ENCODE measurements around the gene COA6. TPM values are rescaled to one million over a fixed set of nuclear protein-coding genes. Genes with fewer than 3 reads are reported as not detected.

COA6 gene
- total and polyA plus RNA-seq, 2 donors (not counting 3 experiments of a cell fraction or from before 2014, with no cell fraction given), result 22.2 to 42.7 TPM

DNA sequence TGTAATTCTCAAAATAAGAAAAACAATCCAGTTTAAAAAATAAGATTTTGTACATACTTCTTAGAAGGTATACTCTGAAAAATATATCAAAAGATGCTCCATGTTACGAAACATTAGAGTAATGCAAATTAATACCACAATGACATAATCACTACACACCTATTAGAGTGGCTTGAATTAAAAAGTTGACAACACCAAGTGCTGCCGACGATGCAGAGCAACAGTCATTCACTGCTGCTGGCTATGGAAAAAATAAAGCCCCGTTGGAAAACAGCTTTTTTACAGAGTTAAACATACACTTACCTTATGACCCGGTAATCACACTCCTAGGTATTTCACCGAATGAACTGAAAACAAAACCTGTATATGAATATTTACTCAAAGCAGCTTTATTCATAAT lies 14.8 kb downstream of the COA6 start:
- Histone ChIP-seq H3K4me1 (ENCODE audit: control insufficient read depth, extremely low read depth, insufficient read depth, low read length) (no peaks in the 10 kb centered on the region), H3K27me3 (ENCODE audit: control insufficient read depth in 2 of 2, insufficient read depth in 2 of 2, low read length in 2 of 2) (no peaks in the 10 kb centered on the region), H3K27ac (ENCODE audit: insufficient read depth, low read depth, low read length) (no peak overlapping the region), H3K9me1 (replicated peaks; ENCODE audit: control insufficient read depth, extremely low read depth, insufficient read depth, low read length) (no peaks in the 10 kb centered on the region), H3K4me2 (ENCODE audit: insufficient read depth, low read length) (no peak overlapping the region), H2AFZ (ENCODE audit: low read depth, low read length) (no peak overlapping the region), H3K79me2 (ENCODE audit: control insufficient read depth, insufficient read depth, low read length) (no peaks in the 10 kb centered on the region), H3K36me3 (ENCODE audit: control insufficient read depth in 2 of 2, extremely low read depth in 1 of 2, insufficient read depth in 2 of 2, low read length in 2 of 2) (peaks cover 0 to 2% of the 10 kb centered on the region in 2 experiments), H3K9me3 (replicated peaks; ENCODE audit: control insufficient read depth, insufficient read depth, low read length) (no peaks in the 10 kb centered on the region), H3K4me3 (replicated peaks in 1 of 3; ENCODE audit: insufficient read depth in 1 of 3, low read depth in 1 of 3, low read length in 3 of 3) (no peak overlapping the region), H4K20me1 (replicated peaks; ENCODE audit: control insufficient read depth, extremely low read depth, insufficient read depth, low read length) (no peaks in the 10 kb centered on the region), H3K9ac (replicated peaks; ENCODE audit: extremely low read depth, insufficient read depth, low read length) (no peak overlapping the region)
- no peak for FAIRE-seq
- dilution Hi-C loops (cut with MboI; ENCODE audit: extremely low pct_ligation_motif_present, low sequenced_read_pairs), result no loop called here
- intact Hi-C loops (cut with micrococcal nuclease), result no loop called here
- BruUV-seq (replicated peaks), result no TSS peak
- POLR2A ChIA-PET, result no interaction called here
- CTCF ChIA-PET, result interaction anchor here (0.7 to 1.0 kb wide), 2 partner anchors 10 kb away, joined by 3 to 4 read pairs; no protein-coding TSS in a partner anchor
- no peak for DNase-seq (ENCODE audit: low read depth, low spot score)
- TF ChIP-seq, protein P1, sequence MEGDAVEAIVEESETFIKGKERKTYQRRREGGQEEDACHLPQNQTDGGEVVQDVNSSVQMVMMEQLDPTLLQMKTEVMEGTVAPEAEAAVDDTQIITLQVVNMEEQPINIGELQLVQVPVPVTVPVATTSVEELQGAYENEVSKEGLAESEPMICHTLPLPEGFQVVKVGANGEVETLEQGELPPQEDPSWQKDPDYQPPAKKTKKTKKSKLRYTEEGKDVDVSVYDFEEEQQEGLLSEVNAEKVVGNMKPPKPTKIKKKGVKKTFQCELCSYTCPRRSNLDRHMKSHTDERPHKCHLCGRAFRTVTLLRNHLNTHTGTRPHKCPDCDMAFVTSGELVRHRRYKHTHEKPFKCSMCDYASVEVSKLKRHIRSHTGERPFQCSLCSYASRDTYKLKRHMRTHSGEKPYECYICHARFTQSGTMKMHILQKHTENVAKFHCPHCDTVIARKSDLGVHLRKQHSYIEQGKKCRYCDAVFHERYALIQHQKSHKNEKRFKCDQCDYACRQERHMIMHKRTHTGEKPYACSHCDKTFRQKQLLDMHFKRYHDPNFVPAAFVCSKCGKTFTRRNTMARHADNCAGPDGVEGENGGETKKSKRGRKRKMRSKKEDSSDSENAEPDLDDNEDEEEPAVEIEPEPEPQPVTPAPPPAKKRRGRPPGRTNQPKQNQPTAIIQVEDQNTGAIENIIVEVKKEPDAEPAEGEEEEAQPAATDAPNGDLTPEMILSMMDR (IDR thresholded peaks at IDR 0.05; ENCODE audit: extremely low read depth in 1 of 2, insufficient read depth in 1 of 2, low read depth in 1 of 2, low read length in 2 of 2), result no peak
- TF ChIP-seq POLR2AphosphoS5 (IDR thresholded peaks at IDR 0.05; ENCODE audit: insufficient read depth, low read depth, low read length) (no peak), EZH2 (IDR thresholded peaks at IDR 0.05; ENCODE audit: borderline replicate concordance, low read depth, low read length, severe bottlenecking) (no peak), GATA2 (IDR thresholded peaks at IDR 0.05; ENCODE audit: insufficient read depth, insufficient read length, low read depth, low read length) (no peak), POLR2A (IDR thresholded peaks at IDR 0.05; ENCODE audit: low read depth, low read length) (no peak)

DNA sequence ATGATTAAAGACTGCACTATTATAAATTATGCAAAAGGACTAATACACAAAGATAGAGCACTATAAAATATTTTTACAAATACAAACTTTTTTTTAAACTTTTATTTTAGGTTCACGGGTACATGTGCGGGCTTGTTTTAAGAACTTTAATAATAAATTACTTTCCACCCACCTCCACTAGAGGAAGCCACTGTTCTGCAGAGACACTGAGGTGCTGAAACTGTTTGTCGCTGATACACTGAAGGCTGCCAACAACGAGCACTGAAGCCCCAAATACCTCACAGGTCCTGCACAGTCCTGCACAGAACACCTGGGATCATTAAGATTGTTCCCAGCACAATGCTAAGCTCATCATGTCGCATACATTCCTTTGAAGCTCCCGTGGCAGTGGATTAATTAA lies 19.9 kb downstream of the COA6 start:
- ChIA-PET CTCF (no interaction called here), POLR2A (interaction anchor here (0.5 kb wide), 1 partner anchor 935 kb away, joined by 5 read pairs; the partner anchor contains the start of gene ARID4B)
- no peak overlapping the region for H3K4me3 ChIP-seq (replicated peaks in 1 of 3; ENCODE audit: insufficient read depth in 1 of 3, low read depth in 1 of 3, low read length in 3 of 3)
- H2AFZ ChIP-seq (ENCODE audit: low read depth, low read length), result no peak overlapping the region
- no peaks in the 10 kb centered on the region for H3K9me1 ChIP-seq (replicated peaks; ENCODE audit: control insufficient read depth, extremely low read depth, insufficient read depth, low read length)
- BruUV-seq (replicated peaks), result no TSS peak
- DNase-seq (ENCODE audit: low read depth, low spot score) (no peak), FAIRE-seq (no peak)
- H4K20me1 ChIP-seq (replicated peaks; ENCODE audit: control insufficient read depth, extremely low read depth, insufficient read depth, low read length), result no peaks in the 10 kb centered on the region
- dilution Hi-C loops (cut with MboI; ENCODE audit: extremely low pct_ligation_motif_present, low sequenced_read_pairs) (no loop called here), intact Hi-C loops (cut with micrococcal nuclease) (no loop called here)
- H3K9me3 ChIP-seq (replicated peaks; ENCODE audit: control insufficient read depth, insufficient read depth, low read length), result no peaks in the 10 kb centered on the region
- H3K9ac ChIP-seq (replicated peaks; ENCODE audit: extremely low read depth, insufficient read depth, low read length), result no peak overlapping the region
- no peaks in the 10 kb centered on the region for H3K27me3 ChIP-seq (ENCODE audit: control insufficient read depth in 2 of 2, insufficient read depth in 2 of 2, low read length in 2 of 2)
- H3K27ac ChIP-seq (ENCODE audit: insufficient read depth, low read depth, low read length), result no peak overlapping the region
- TF ChIP-seq FOS (IDR thresholded peaks at IDR 0.05; ENCODE audit: borderline replicate concordance, insufficient read depth, low read length) (no peak), EZH2 (IDR thresholded peaks at IDR 0.05; ENCODE audit: borderline replicate concordance, low read depth, low read length, severe bottlenecking) (no peak), POLR2A (IDR thresholded peaks at IDR 0.05; ENCODE audit: low read depth, low read length) (no peak), JUN (IDR thresholded peaks at IDR 0.05; ENCODE audit: borderline replicate concordance, insufficient read depth, insufficient read length, low read depth) (no peak), MYC (IDR thresholded peaks at IDR 0.05; ENCODE audit: low read depth, low read length) (no peak), GATA2 (IDR thresholded peaks at IDR 0.05; ENCODE audit: insufficient read depth, insufficient read length, low read depth, low read length) (no peak), POLR2AphosphoS5 (IDR thresholded peaks at IDR 0.05; ENCODE audit: insufficient read depth, low read depth, low read length) (no peak)
- TF ChIP-seq, protein P1 (IDR thresholded peaks at IDR 0.05; ENCODE audit: extremely low read depth in 1 of 2, insufficient read depth in 1 of 2, low read depth in 1 of 2, low read length in 2 of 2), result no peak
- TF ChIP-seq, protein P2, sequence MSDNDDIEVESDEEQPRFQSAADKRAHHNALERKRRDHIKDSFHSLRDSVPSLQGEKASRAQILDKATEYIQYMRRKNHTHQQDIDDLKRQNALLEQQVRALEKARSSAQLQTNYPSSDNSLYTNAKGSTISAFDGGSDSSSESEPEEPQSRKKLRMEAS (IDR thresholded peaks at IDR 0.05; ENCODE audit: insufficient read depth, insufficient read length), result no peak
- no peaks in the 10 kb centered on the region for H3K79me2 ChIP-seq (ENCODE audit: control insufficient read depth, insufficient read depth, low read length)
- no peak overlapping the region for H3K4me2 ChIP-seq (ENCODE audit: insufficient read depth, low read length)
- H3K4me1 ChIP-seq (ENCODE audit: control insufficient read depth, extremely low read depth, insufficient read depth, low read length), result no peaks in the 10 kb centered on the region
- peaks cover 0 to 2% of the 10 kb centered on the region in 2 experiments for H3K36me3 ChIP-seq (ENCODE audit: control insufficient read depth in 2 of 2, extremely low read depth in 1 of 2, insufficient read depth in 2 of 2, low read length in 2 of 2)
